Astrocyte (in vitro differentiated cells and primary cell): Measurements from ENCODE around the gene C9orf85.

Experiments
- EZH2 ChIP-seq: IDR thresholded peaks from 2 replicates; pipeline ENCODE4 v1.6.1; 2012; ENCODE audit warnings: mild to moderate bottlenecking, low read length, inconsistent platforms; ENCODE audit not compliant: insufficient read depth
- TF ChIP-seq, protein P1 (sequence below): IDR thresholded peaks from 2 replicates; pipeline ENCODE4 v1.5.1; 2011; ENCODE audit warnings: low read depth, mild to moderate bottlenecking, inconsistent platforms, low read length, moderate library complexity; ENCODE audit not compliant: insufficient read depth

GRCh38 chr9:71920456-71921189 lies 9.2 kb downstream of the C9orf85 start:
- TF ChIP-seq EZH2: no peak
- TF ChIP-seq, protein P1, sequence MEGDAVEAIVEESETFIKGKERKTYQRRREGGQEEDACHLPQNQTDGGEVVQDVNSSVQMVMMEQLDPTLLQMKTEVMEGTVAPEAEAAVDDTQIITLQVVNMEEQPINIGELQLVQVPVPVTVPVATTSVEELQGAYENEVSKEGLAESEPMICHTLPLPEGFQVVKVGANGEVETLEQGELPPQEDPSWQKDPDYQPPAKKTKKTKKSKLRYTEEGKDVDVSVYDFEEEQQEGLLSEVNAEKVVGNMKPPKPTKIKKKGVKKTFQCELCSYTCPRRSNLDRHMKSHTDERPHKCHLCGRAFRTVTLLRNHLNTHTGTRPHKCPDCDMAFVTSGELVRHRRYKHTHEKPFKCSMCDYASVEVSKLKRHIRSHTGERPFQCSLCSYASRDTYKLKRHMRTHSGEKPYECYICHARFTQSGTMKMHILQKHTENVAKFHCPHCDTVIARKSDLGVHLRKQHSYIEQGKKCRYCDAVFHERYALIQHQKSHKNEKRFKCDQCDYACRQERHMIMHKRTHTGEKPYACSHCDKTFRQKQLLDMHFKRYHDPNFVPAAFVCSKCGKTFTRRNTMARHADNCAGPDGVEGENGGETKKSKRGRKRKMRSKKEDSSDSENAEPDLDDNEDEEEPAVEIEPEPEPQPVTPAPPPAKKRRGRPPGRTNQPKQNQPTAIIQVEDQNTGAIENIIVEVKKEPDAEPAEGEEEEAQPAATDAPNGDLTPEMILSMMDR: no peak
